ENCODE data around the gene DNAJC9.

GRCh38 chr10:73217628-73218027 lies 29.4 kb downstream of the DNAJC9 start:
- TF ChIP-seq CTCF (IDR thresholded peaks at IDR 0.05) (no peak), POLR2AphosphoS5 (IDR thresholded peaks at IDR 0.05) (no peak), POLR2A (IDR thresholded peaks at IDR 0.05) (no peak)
